ENCODE results near the gene KLHL15.
A peak's percentile ranks its signal among the peaks of the same experiment; 100 is the strongest.
"Not testable (repeated sequence)": the region's sequence is repeated elsewhere in the genome, so short reads cannot be mapped to it uniquely, and the experiment has no call there.

The KLHL15 gene, protein sequence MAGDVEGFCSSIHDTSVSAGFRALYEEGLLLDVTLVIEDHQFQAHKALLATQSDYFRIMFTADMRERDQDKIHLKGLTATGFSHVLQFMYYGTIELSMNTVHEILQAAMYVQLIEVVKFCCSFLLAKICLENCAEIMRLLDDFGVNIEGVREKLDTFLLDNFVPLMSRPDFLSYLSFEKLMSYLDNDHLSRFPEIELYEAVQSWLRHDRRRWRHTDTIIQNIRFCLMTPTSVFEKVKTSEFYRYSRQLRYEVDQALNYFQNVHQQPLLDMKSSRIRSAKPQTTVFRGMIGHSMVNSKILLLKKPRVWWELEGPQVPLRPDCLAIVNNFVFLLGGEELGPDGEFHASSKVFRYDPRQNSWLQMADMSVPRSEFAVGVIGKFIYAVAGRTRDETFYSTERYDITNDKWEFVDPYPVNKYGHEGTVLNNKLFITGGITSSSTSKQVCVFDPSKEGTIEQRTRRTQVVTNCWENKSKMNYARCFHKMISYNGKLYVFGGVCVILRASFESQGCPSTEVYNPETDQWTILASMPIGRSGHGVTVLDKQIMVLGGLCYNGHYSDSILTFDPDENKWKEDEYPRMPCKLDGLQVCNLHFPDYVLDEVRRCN

DNA sequence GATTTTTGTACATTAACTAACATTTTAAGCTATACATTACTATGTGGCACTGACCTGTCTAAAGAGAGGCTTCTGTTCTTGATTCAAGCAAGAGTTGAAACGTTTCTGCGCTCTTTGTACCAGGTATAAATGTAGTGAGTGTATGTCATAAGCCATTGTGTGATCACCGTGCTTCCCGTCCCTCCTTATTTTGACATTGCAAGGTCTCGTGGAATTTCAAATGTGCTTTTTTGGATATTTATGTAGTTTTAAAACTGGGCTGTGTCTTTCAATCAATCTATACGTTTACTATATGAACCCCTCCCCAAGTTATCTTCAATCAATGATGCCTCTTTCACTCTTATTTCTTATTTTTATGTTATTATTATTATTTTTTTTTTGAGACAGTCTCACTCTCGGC lies at the start of gene KLHL15:
KLHL15 (minus strand) TSS at position 101 of the 400 bp plus-strand sequence. CDS start 20,493 bp downstream, outside the sequence.
- DNase-seq (ENCODE audit: low read depth in 1 of 2, low spot score in 1 of 2) = no peak
- in situ Hi-C loops (cut with HindIII; ENCODE audit: low pct_unique_long_range_greater_than_20kb, low sequenced_read_pairs) = no loop called here
- TF ChIP-seq JUND (IDR thresholded peaks at IDR 0.05; ENCODE audit: low read depth) = no peak

DNA sequence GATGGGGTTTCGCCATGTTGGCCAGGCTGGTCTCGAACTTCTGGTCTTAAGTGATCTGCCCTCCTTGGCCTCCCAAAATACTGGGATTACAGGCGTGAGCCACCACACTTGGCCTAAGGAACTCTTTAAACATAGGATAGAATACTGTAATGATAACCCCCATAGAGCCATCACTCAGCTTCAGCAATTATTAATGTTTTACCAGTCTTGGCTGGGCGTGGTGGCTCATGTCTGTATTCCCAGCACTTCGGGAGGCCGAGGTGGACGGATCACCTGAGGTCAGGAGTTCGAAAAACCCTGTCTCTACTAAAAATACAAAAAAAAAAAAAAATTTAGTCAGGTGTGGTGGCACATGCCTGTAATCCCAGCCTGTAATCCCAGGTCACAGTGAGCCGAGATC lies 42.9 kb upstream of the KLHL15 start:
- no peak for TF ChIP-seq JUND (IDR thresholded peaks at IDR 0.05; ENCODE audit: low read depth)
- DNase-seq (ENCODE audit: low read depth in 1 of 2, low spot score in 1 of 2) = no peak
- in situ Hi-C loops (cut with HindIII; ENCODE audit: low pct_unique_long_range_greater_than_20kb, low sequenced_read_pairs) = no loop called here

DNA sequence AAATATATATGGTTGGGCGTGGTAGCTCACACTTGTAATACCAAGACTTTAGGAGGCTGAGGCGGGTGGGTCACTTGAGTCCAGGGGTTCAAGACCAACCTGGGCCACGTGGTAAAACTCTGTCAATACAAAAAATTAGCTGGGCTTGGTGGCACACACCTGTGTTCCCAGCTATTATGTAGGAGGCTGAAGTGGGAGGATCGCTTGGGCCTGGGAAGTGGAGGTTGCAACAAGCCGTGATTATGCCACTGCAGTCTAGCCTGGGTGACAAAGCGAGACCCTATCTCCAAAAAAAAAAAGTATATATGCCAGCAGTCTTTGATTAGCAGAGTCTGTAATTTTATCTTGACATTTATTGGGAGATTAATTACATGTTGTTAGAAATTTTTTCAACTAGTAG lies 36.5 kb upstream of the KLHL15 start:
- DNase-seq (ENCODE audit: low read depth in 1 of 2, low spot score in 1 of 2) = no peak
- TF ChIP-seq JUND (IDR thresholded peaks at IDR 0.05; ENCODE audit: low read depth) = no peak
- in situ Hi-C loops (cut with HindIII; ENCODE audit: low pct_unique_long_range_greater_than_20kb, low sequenced_read_pairs) = no loop called here

DNA sequence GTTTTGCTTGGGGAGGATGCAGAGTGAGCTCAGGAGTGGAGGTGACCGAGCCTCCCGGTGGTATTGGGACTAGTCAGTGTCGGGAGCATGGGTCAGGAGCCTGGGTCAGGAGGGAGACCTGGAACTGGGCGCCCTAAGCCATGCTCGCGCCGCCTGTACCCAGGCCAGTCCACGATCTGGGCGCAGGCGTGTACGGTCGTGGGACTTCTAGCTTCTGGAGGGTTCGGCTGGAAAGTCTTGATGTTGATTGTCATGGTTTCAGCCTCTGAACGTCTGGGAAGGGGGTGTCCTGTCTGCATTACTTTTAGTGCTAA lies 28.0 kb upstream of the KLHL15 start:
- no peak for TF ChIP-seq JUND (IDR thresholded peaks at IDR 0.05; ENCODE audit: low read depth)
- DNase-seq (ENCODE audit: low read depth in 1 of 2, low spot score in 1 of 2) = no peak
- in situ Hi-C loops (cut with HindIII; ENCODE audit: low pct_unique_long_range_greater_than_20kb, low sequenced_read_pairs) = no loop called here

DNA sequence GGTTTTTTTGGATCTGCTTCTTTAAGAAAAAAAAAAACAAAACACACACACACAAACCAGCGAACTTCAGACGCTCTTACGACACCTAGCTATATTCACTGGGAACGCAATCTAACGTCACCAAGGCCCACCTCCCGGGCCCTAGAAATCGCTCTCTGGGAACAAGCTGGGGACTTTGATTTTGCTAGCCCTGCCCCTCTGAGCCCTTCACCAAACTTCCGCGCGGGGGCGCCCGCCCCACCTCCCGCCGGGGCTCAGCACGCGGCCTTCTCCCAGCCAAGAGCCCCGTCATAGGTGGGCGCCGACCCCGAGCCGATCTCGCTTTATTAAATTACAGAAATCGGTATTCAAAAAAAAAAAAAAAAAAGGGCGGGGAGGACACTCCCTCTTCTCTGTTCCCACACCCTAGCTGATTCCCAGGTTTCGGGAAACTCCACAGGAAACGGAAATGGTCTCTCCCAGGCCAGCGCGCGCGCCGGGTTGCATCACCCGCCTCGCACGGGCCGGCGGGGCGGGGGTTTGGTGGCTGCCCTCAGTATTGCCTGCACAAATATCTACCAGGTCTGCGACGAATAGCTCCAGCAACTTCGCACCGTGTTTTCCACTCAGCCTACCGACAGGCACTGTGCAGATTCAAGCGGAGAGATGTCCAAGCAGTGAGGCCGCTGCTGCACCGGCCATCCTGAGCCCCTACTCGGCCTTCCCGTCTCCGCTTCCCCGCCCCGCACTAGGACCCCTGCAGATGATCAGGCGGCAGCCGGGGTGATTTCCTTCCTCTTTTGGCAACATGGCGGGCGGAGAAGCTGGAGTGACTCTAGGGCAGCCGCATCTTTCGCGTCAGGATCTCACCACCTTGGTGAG lies 27.4 kb upstream of the KLHL15 start, which contains the start of gene EIF2S3:
EIF2S3 (plus strand) TSS at position 775 of the 861 bp plus-strand sequence; CDS start at position 788, 13 bp downstream.
- in situ Hi-C loops (cut with HindIII; ENCODE audit: low pct_unique_long_range_greater_than_20kb, low sequenced_read_pairs) = no loop called here
- DNase-seq (ENCODE audit: low read depth in 1 of 2, low spot score in 1 of 2) = peak; percentile 52 to 97
- no peak for TF ChIP-seq JUND (IDR thresholded peaks at IDR 0.05; ENCODE audit: low read depth)

DNA sequence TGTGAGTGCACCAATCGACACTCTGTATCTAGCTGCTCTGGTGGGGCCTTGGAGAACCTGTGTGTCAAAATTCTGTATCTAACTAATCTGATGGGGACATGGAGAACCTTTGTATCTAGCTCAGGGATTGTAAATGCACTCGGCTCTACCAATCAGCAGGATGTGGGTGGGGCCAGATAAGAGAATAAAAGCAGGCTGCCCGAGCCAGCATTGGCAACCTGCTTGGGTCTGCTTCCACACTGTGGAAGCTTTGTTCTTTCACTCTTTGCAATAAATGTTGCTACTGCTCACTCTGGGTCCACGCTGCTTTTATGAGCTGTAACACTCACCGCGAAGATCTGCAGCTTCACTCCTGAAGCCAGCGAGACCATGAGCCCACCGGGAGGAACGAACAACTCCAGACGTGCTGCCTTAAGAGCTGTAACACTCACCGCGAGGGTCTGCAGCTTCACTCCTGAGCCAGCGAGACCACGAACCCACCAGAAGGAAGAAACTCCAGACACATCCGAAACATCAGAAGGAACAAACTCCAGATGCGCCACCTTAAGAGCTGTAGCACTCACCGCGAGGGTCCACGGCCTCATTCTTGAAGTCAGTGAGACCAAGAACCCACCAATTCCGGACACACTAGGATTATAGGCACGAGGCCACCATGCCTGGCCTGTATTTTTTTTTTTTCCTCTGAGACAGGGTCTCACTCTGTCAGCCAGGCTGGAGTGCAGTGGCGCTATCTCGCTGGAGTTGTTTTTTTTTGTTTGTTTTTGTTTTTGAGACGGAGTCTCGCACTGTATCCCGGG lies 23.7 kb upstream of the KLHL15 start:
- in situ Hi-C loops (cut with HindIII; ENCODE audit: low pct_unique_long_range_greater_than_20kb, low sequenced_read_pairs); DNase-seq (ENCODE audit: low read depth in 1 of 2, low spot score in 1 of 2): not testable (repeated sequence)

DNA sequence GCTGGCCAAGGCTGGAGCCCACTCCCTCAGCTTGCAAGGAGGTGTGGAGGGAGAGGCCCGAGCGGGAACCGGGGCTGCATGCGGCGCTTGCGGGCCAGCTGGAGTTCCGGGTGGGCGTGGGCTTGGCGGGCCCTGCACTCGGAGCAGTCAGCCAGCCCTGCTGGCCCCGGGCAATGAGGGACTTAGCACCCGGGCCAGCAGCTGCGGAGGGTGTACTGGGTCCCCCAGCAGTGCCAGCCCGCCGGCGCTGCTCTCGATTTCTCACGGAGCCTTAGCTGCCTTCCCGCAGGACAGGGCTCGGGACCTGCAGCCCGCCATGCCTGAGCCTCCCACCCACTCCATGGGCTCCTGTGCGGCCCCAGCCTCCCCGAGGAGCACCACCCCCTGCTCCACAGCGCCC lies 22.7 kb upstream of the KLHL15 start:
- DNase-seq (ENCODE audit: low read depth in 1 of 2, low spot score in 1 of 2); in situ Hi-C loops (cut with HindIII; ENCODE audit: low pct_unique_long_range_greater_than_20kb, low sequenced_read_pairs): not testable (repeated sequence)

DNA sequence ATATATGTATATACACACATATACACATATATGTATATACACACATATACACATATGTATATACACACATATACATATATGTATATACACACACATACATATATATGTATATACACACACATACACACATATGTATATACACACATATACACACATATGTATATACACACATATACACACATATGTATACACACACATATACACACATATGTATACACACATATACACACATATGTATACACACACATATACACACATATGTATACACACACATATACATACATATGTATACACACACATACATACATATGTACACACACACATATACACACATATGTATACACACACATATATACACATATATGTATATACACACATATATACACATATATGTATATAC lies 19.1 kb upstream of the KLHL15 start:
- in situ Hi-C loops (cut with HindIII; ENCODE audit: low pct_unique_long_range_greater_than_20kb, low sequenced_read_pairs); DNase-seq (ENCODE audit: low read depth in 1 of 2, low spot score in 1 of 2): not testable (repeated sequence)

DNA sequence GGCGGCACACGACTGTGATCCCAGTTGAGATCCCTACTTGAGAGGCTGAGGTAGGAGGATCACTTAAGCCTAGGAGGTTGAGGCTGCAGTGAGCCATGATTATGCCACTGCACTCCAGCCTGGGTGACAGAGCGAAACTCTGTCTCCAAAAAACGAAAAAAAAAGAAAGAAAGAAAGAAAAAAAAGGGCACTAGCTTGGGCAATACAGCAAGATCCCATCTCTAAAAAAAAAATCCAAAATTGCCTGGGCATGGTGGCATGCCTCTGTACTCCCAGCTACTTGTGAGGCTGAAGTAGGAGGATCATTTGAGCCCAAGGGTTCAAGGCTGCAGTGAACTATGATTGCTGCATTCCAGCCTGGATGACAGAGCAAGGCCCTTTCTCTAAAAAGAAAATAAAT lies 10.7 kb upstream of the KLHL15 start:
- no peak for TF ChIP-seq JUND (IDR thresholded peaks at IDR 0.05; ENCODE audit: low read depth)
- in situ Hi-C loops (cut with HindIII; ENCODE audit: low pct_unique_long_range_greater_than_20kb, low sequenced_read_pairs) = no loop called here
- DNase-seq (ENCODE audit: low read depth in 1 of 2, low spot score in 1 of 2) = no peak

DNA sequence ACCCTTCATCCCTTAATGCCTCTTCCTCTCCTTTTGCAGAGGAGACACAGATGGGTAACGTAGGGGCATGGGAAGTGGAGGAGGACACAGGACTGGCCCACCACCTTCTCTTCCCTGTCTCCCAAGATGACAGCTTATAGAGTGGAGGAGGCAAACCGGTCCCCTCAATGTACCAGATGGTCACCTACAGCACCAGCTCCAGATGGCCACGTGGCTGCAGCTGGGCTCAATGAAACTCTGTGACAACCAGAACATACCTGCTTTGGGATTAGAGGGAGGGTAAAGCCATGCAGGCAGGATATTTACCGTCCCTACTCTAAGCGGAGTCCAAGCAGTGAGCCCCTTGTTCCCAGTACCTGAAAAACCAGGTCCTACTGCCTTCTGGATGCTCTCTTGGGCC lies 7.5 kb upstream of the KLHL15 start:
- in situ Hi-C loops (cut with HindIII; ENCODE audit: low pct_unique_long_range_greater_than_20kb, low sequenced_read_pairs) = no loop called here
- TF ChIP-seq JUND (IDR thresholded peaks at IDR 0.05; ENCODE audit: low read depth) = no peak
- no peak for DNase-seq (ENCODE audit: low read depth in 1 of 2, low spot score in 1 of 2)

DNA sequence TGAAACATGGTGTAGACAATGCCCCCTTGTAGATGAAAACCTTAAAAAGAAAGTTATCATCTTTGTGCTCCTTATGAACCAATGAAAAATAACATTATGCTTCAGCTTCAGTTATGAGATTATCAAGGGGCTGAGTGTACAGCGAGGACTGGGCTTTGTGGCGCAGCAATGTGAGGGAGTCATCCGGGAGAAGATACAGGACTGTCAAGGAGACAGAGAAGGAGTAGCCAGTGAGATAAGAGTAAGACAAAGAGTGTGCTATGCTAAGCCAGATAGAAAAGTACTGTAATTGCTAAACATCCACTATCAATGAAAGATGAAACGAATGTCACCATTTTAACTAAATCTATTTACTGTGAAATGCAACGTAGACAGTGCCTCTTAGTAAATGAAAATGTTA lies 3.6 kb upstream of the KLHL15 start:
- in situ Hi-C loops (cut with HindIII; ENCODE audit: low pct_unique_long_range_greater_than_20kb, low sequenced_read_pairs) = no loop called here
- no peak for DNase-seq (ENCODE audit: low read depth in 1 of 2, low spot score in 1 of 2)
- no peak for TF ChIP-seq JUND (IDR thresholded peaks at IDR 0.05; ENCODE audit: low read depth)

DNA sequence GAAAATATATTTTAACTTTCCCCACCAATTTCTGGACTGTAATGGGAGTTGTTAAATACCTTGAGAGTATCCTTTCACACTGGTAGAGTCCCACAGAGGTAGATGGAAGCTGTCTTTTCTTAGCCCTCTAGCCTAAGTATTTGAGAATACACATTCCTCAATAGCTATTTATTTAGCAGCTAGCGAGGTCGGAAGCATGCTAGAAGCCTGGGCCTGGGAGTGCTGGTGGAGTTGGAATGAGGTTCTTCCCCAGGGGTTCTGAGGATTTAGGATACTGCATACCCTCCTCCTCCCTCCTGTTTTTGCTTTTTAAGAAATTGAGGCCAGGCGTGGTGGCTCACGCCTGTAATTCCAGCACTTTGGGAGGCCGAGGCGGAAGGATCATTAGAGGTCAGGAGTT lies 999 bp upstream of the KLHL15 start:
- TF ChIP-seq JUND (IDR thresholded peaks at IDR 0.05; ENCODE audit: low read depth) = no peak
- DNase-seq (ENCODE audit: low read depth in 1 of 2, low spot score in 1 of 2) = no peak
- in situ Hi-C loops (cut with HindIII; ENCODE audit: low pct_unique_long_range_greater_than_20kb, low sequenced_read_pairs) = no loop called here

Data from T47D (cell line).